Measurements from ENCODE around the gene HIPK3.
A peak's percentile ranks its signal among the peaks of the same experiment; 100 is the strongest.

The HIPK3 gene

GRCh38 chr11:33388793-33389525, 131.8 kb downstream of the HIPK3 start:
- TF ChIP-seq CTCF (IDR thresholded peaks at IDR 0.05; ENCODE audit: control extremely low read depth, extremely low read depth, low read depth, missing control alignments): no peak
- POLR2A ChIA-PET: no interaction called here
- DNase-seq (ENCODE audit: extremely low spot score): no peak
- CTCF ChIA-PET: interaction anchor here (0.7 to 2.9 kb wide), 4 partner anchors 11 to 298 kb away, joined by 3 to 8 read pairs (median 4); no protein-coding TSS in a partner anchor

- ChIA-PET POLR2A (no interaction called here), CTCF (interaction anchor here (0.7 to 2.9 kb wide), 6 partner anchors 10 to 297 kb away, joined by 3 to 8 read pairs (median 4); no protein-coding TSS in a partner anchor)
- peak; percentile 39 for DNase-seq (ENCODE audit: extremely low spot score)
- no peak for TF ChIP-seq CTCF (IDR thresholded peaks at IDR 0.05; ENCODE audit: control extremely low read depth, extremely low read depth, low read depth, missing control alignments)
These were observed 132.5 kb downstream of the HIPK3 start for GRCh38 chr11:33389635-33390034.

- ChIA-PET POLR2A (no interaction called here), CTCF (interaction anchor here (1.3 to 2.9 kb wide), 3 partner anchors 9 to 29 kb away, joined by 3 to 8 read pairs (median 4); no protein-coding TSS in a partner anchor)
- DNase-seq (ENCODE audit: extremely low spot score): no peak
- TF ChIP-seq CTCF (IDR thresholded peaks at IDR 0.05; ENCODE audit: control extremely low read depth, extremely low read depth, low read depth, missing control alignments): no peak
These were observed 134.0 kb downstream of the HIPK3 start for GRCh38 chr11:33390944-33391892.

GRCh38 chr11:33391893-33392251, 134.7 kb downstream of the HIPK3 start:
- no peak for DNase-seq (ENCODE audit: extremely low spot score)
- CTCF ChIA-PET: no interaction called here
- POLR2A ChIA-PET: no interaction called here
- TF ChIP-seq CTCF (IDR thresholded peaks at IDR 0.05; ENCODE audit: control extremely low read depth, extremely low read depth, low read depth, missing control alignments): no peak

GRCh38 chr11:33394431-33395109, 137.4 kb downstream of the HIPK3 start:
- ChIA-PET POLR2A (no interaction called here), CTCF (interaction anchor here (1.4 kb wide), 1 partner anchor 293 kb away, joined by 4 read pairs; no protein-coding TSS in a partner anchor)
- no peak for TF ChIP-seq CTCF (IDR thresholded peaks at IDR 0.05; ENCODE audit: control extremely low read depth, extremely low read depth, low read depth, missing control alignments)
- DNase-seq (ENCODE audit: extremely low spot score): no peak

- ChIA-PET POLR2A (no interaction called here), CTCF (interaction anchor here (1.2 kb wide), 1 partner anchor 16 kb away, joined by 4 read pairs; no protein-coding TSS in a partner anchor)
- no peak for DNase-seq (ENCODE audit: extremely low spot score)
- no peak for TF ChIP-seq CTCF (IDR thresholded peaks at IDR 0.05; ENCODE audit: control extremely low read depth, extremely low read depth, low read depth, missing control alignments)
These were observed 139.2 kb downstream of the HIPK3 start for GRCh38 chr11:33396361-33396760.
